GM21619 (cell line): Measurements from ENCODE around the gene EHBP1.

ENCODE experiments used
- ATAC-seq: cut with Tn5 transposase; IDR thresholded peaks from one replicate; pipeline ENCODE4 v1.9.1; 2021; ENCODE audit not compliant: unreplicated experiment

The EHBP1 gene

GRCh38 chr2:62774555-62775366 lies 69.2 kb downstream of the EHBP1 start:
- no peak for ATAC-seq

GRCh38 chr2:62775367-62775668 lies 69.8 kb downstream of the EHBP1 start:
- ATAC-seq = no peak

GRCh38 chr2:62783679-62784078 lies 78.2 kb downstream of the EHBP1 start:
- no peak for ATAC-seq

- no peak for ATAC-seq
These were observed 78.8 kb downstream of the EHBP1 start for GRCh38 chr2:62784341-62784740.

GRCh38 chr2:62785216-62785615 lies 79.7 kb downstream of the EHBP1 start:
- peak; percentile 57 for ATAC-seq

- no peak for ATAC-seq
These were observed 80.5 kb downstream of the EHBP1 start for GRCh38 chr2:62785810-62786597.

- ATAC-seq = peak; percentile 63
These were observed 81.9 kb downstream of the EHBP1 start for GRCh38 chr2:62787386-62787785.

- no peak for ATAC-seq
These were observed 84.0 kb downstream of the EHBP1 start for GRCh38 chr2:62789518-62789917.

- ATAC-seq = no peak
These were observed 84.4 kb downstream of the EHBP1 start for GRCh38 chr2:62789918-62790317.

- no peak for ATAC-seq
These were observed 86.9 kb downstream of the EHBP1 start for GRCh38 chr2:62792408-62792807.

GRCh38 chr2:62793213-62793612 lies 87.7 kb downstream of the EHBP1 start:
- ATAC-seq = no peak

GRCh38 chr2:62794791-62795190 lies 89.3 kb downstream of the EHBP1 start:
- ATAC-seq = no peak

- ATAC-seq = no peak
These were observed 89.8 kb downstream of the EHBP1 start for GRCh38 chr2:62795341-62795740.

GRCh38 chr2:62797107-62797506 lies 91.6 kb downstream of the EHBP1 start:
- ATAC-seq = no peak

- ATAC-seq = peak; percentile 54
These were observed 95.1 kb downstream of the EHBP1 start for GRCh38 chr2:62800618-62801017.

GRCh38 chr2:62801110-62801509 lies 95.6 kb downstream of the EHBP1 start:
- ATAC-seq = no peak

GRCh38 chr2:62801814-62802523 lies 96.5 kb downstream of the EHBP1 start:
- ATAC-seq = no peak

GRCh38 chr2:62803961-62804360 lies 98.4 kb downstream of the EHBP1 start:
- ATAC-seq = no peak

- ATAC-seq = no peak
These were observed 100.7 kb downstream of the EHBP1 start for GRCh38 chr2:62806231-62806630.

GRCh38 chr2:62808554-62808953 lies 103.0 kb downstream of the EHBP1 start:
- no peak for ATAC-seq

GRCh38 chr2:62811086-62811485 lies 105.6 kb downstream of the EHBP1 start:
- no peak for ATAC-seq

- no peak for ATAC-seq
These were observed 106.5 kb downstream of the EHBP1 start for GRCh38 chr2:62811972-62812371.
